Endodermal cell (in vitro differentiated cells): Measurements from ENCODE around the gene EOGT. TPM values are rescaled to one million over a fixed set of nuclear protein-coding genes. Genes with fewer than 3 reads are reported as not detected.
A peak's percentile ranks its signal among the peaks of the same experiment; 100 is the strongest.

ENCODE experiments used
- DNase-seq: peaks from one replicate; pipeline ENCODE4 v3.0.0-alpha.2; 2017
- H3K27ac ChIP-seq: 2 replicates; pipeline ENCODE4 v1.5.1; 2013; ENCODE audit warnings: mild to moderate bottlenecking, low read depth, low read length, moderate library complexity
- H3K27me3 ChIP-seq: 2 replicates; pipeline ENCODE4 v1.6.1; 2013; ENCODE audit warnings: mild to moderate bottlenecking, low read length, moderate library complexity; ENCODE audit not compliant: insufficient read depth, control insufficient read depth, poor library complexity, severe bottlenecking
- H3K36me3 ChIP-seq: 2 replicates; pipeline ENCODE4 v1.7.0; 2013; ENCODE audit warnings: mild to moderate bottlenecking, low read length, moderate library complexity; ENCODE audit not compliant: control insufficient read depth, insufficient read depth
- H3K4me1 ChIP-seq: one replicate; pipeline ENCODE4 v1.7.0; 2013; ENCODE audit warnings: low read length; ENCODE audit not compliant: control insufficient read depth, insufficient read depth
- H3K4me3 ChIP-seq: 2 replicates; pipeline ENCODE4 v1.5.1; 2013; ENCODE audit warnings: mild to moderate bottlenecking, low read length, moderate library complexity
- H3K9ac ChIP-seq: 2 replicates; pipeline ENCODE4 v1.6.1; 2013; ENCODE audit warnings: mild to moderate bottlenecking, low read length, moderate library complexity; ENCODE audit not compliant: poor library complexity, severe bottlenecking; ENCODE audit errors: extremely low read depth
- H3K9me3 ChIP-seq: 2 replicates; pipeline ENCODE4 v1.6.1; 2013; ENCODE audit warnings: mild to moderate bottlenecking, low read length, moderate library complexity; ENCODE audit not compliant: control insufficient read depth
- H3K27ac Mint-ChIP-seq: 2 replicates; pipeline ENCODE4 v1.8.0; 2020; ENCODE audit warnings: mixed read lengths
- H3K27me3 Mint-ChIP-seq: 2 replicates; pipeline ENCODE4 v1.8.0; 2021; ENCODE audit warnings: mild to moderate bottlenecking, mixed read lengths; ENCODE audit not compliant: insufficient read depth
- H3K36me3 Mint-ChIP-seq: 2 replicates; pipeline ENCODE4 v1.8.0; 2020; ENCODE audit warnings: low read depth, mixed read lengths
- H3K4me1 Mint-ChIP-seq: 2 replicates; pipeline ENCODE4 v1.8.0; 2020; ENCODE audit warnings: mixed read lengths
- H3K4me3 Mint-ChIP-seq: 2 replicates; pipeline ENCODE4 v1.8.0; 2020; ENCODE audit warnings: mild to moderate bottlenecking, moderate library complexity, mixed read lengths
- H3K9me3 Mint-ChIP-seq: 2 replicates; pipeline ENCODE4 v1.8.0; 2020; ENCODE audit warnings: mild to moderate bottlenecking, mixed read lengths
- WGBS, 2 experiments: methylation state at CpG; one replicate each; pipeline versions ENCODE4 v1.1.5 to v1.1.7; 2013; ENCODE audit warnings: missing lambda C conversion rate in 2 of 2, mixed read lengths in 1 of 2; ENCODE audit not compliant: insufficient coverage in 1 of 2, insufficient read length in 1 of 2; 5-methylcytosine and 5-hydroxymethylcytosine counted together
- total RNA-seq, 2 donors: library from RNA; stranded (reverse); fragmentation: NEBNext Ultra II Directional in 1 of 2; extraction: Animal tissue kit (Norgen Biotek cat#: 25700) in 1 of 2; gene quantifications; 2 replicates in 1 of 2; 3 replicates in 1 of 2; pipeline ENCODE4 v1.2.1, GENCODE V29; 2021
- TF ChIP-seq, protein P1 (sequence below): fragments of 200-600 bp; sonication (generic); conservative IDR thresholded peaks from 2 replicates; pipeline ENCODE4 v1.5.0; 2021; ENCODE audit warnings: antibody characterized with exemption, mild to moderate bottlenecking

The EOGT gene
- total RNA-seq, 2 donors from 2014 or later = 22.2 to 42.8 TPM

DNA sequence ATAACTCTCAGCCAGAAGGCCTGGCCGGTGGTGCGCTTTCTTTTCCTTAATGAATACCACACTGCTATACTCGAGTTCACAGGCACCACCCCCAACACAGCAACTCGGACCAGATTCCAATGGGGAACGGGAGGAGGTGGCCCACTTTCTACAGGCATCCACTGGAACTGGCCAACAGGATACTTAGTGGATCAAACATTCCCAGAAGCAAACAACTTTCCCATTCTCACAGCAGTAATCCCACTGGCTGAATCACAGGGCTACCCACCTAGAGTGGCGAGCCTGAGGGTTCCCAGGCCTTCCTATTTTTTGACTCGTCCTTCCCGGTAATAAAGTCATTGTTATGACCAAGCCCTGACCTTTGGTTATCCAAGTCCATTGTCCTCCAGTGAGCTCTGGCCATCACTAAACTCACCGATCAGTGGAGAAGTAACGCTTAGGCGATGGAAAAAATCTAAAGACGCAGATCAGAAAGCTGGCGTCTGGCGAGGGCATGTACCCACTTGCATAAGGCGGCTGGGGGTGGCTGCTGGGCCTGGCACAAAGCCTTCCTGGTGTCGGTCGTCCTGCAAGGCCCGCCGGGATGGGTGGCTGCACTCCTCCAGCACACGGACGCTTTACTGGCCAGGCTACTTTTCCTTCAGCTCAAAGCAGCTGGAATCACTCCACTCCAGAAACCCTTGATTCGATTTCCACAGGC, 1.2 kb downstream of the EOGT start:
- 54% methylated on average over 13 to 22 of the region's 22 CpGs for WGBS, 2 experiments
- TF ChIP-seq, protein P1, sequence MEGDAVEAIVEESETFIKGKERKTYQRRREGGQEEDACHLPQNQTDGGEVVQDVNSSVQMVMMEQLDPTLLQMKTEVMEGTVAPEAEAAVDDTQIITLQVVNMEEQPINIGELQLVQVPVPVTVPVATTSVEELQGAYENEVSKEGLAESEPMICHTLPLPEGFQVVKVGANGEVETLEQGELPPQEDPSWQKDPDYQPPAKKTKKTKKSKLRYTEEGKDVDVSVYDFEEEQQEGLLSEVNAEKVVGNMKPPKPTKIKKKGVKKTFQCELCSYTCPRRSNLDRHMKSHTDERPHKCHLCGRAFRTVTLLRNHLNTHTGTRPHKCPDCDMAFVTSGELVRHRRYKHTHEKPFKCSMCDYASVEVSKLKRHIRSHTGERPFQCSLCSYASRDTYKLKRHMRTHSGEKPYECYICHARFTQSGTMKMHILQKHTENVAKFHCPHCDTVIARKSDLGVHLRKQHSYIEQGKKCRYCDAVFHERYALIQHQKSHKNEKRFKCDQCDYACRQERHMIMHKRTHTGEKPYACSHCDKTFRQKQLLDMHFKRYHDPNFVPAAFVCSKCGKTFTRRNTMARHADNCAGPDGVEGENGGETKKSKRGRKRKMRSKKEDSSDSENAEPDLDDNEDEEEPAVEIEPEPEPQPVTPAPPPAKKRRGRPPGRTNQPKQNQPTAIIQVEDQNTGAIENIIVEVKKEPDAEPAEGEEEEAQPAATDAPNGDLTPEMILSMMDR = no peak
- no peaks in the 10 kb centered on the region for H3K9me3 Mint-ChIP-seq
- Histone ChIP-seq H3K9ac (no peak overlapping the region), H3K27ac (no peak overlapping the region), H3K4me3 (peak overlapping the region; percentile 79), H3K36me3 (peaks cover 12% of the 10 kb centered on the region), H3K27me3 (no peaks in the 10 kb centered on the region), H3K9me3 (no peaks in the 10 kb centered on the region), H3K4me1 (peaks cover 5% of the 10 kb centered on the region)
- no peaks in the 10 kb centered on the region for H3K27me3 Mint-ChIP-seq
- DNase-seq = peak; percentile 84
- peak overlapping the region; percentile 73 for H3K4me3 Mint-ChIP-seq
- peaks cover 15% of the 10 kb centered on the region for H3K36me3 Mint-ChIP-seq
- H3K27ac Mint-ChIP-seq = peak overlapping the region; percentile 83
- peaks cover 51% of the 10 kb centered on the region for H3K4me1 Mint-ChIP-seq

DNA sequence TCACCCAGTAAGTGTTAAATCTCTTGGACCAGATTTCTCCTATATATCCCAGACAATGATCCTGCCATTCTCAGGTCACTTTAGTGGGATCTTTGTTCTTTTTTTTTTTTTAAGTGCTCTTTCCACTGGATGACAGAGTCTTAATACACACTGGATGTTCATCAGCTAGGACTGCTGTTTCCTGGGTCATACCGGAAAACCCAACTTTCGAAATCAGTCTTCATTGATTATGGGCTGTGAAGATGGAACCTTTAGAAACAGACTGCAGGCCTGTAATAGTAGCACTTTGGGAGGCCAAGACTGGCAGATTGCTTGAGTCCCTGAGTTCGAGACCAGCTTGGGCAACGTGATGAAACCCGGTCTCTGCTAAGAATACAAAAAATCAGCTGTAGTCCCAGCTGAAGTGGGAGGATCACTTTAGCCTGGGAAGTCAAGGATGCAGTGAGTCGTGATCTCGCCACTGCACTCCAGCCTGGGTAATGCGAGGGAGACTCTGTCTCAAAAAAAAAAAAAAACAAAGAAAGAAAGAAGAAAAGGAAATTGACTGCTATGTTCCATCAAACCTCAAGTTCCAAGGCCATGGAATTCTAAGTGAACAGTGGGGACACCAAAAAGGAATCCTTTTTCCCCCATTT, 2.3 kb downstream of the EOGT start:
- no peaks in the 10 kb centered on the region for H3K27me3 ChIP-seq
- no peaks in the 10 kb centered on the region for H3K9me3 ChIP-seq
- H3K4me3 Mint-ChIP-seq = peak overlapping the region; percentile 73
- WGBS, 2 experiments = 81 to 92% methylated on average over 6 to 8 of the region's 8 CpGs
- H3K36me3 Mint-ChIP-seq = peaks cover 16% of the 10 kb centered on the region
- no peak for DNase-seq
- H3K4me1 ChIP-seq = peaks cover 11% of the 10 kb centered on the region
- no peak overlapping the region for H3K9ac ChIP-seq
- no peak overlapping the region for H3K4me3 ChIP-seq
- peak overlapping the region; percentile 17 for H3K27ac Mint-ChIP-seq
- H3K27ac ChIP-seq = no peak overlapping the region
- H3K27me3 Mint-ChIP-seq = no peaks in the 10 kb centered on the region
- H3K4me1 Mint-ChIP-seq = peaks cover 60% of the 10 kb centered on the region
- TF ChIP-seq, protein P1 = no peak
- peaks cover 20% of the 10 kb centered on the region for H3K36me3 ChIP-seq
- no peaks in the 10 kb centered on the region for H3K9me3 Mint-ChIP-seq

DNA sequence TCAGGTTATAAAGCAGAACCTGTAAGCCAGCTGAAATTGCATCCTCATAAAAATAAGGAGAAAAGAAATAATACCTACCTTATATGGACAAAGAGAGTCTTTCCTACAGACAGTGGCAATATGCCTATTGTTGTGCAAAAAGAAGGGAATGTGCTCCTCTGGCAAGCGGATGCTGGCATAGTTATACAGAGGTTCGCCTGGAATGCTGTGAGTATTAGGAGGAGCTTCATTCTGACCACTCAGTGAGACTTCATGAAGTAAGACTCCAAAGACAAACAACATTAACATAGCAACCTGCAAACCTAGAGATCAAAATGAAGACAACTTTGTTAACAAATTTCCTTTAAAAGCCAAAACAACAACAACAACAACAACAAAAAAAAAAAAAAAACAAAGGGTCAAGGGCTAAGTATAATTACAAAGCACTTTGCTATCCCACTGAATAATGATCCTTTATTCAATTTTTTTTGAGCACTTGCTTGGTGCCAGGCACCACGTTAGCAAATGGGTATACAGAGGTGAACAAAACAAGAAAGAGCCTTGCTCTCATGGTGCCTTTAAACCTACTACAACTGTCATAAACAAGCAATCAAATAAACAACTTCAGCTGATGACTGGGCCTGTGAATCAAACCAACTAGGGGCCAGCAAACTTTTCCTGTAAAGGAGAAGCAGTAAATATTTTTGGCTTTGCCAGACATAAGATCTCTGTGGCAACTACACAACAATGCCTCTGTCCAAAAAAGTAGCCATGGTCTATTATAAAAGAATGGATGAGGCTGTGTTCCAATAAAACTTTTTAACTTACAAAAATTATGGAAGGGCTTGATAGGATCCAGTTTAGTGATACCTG, 3.7 kb downstream of the EOGT start:
- Mint-ChIP-seq H3K27me3 (no peaks in the 10 kb centered on the region), H3K9me3 (no peaks in the 10 kb centered on the region), H3K36me3 (peaks cover 29% of the 10 kb centered on the region), H3K27ac (peak overlapping the region; percentile 55), H3K4me3 (no peak overlapping the region), H3K4me1 (peaks cover 61% of the 10 kb centered on the region)
- peaks cover 11% of the 10 kb centered on the region for H3K4me1 ChIP-seq
- DNase-seq = peak; percentile 85
- no peak overlapping the region for H3K4me3 ChIP-seq
- H3K27ac ChIP-seq = peak overlapping the region; percentile 1
- no peak overlapping the region for H3K9ac ChIP-seq
- no peaks in the 10 kb centered on the region for H3K9me3 ChIP-seq
- TF ChIP-seq, protein P1 = no peak
- 27% methylated on average over 3 of the region's 3 CpGs; no CpG with 5 or more reads in 1 of the 2 experiments for WGBS, 2 experiments
- peaks cover 34% of the 10 kb centered on the region for H3K36me3 ChIP-seq
- H3K27me3 ChIP-seq = no peaks in the 10 kb centered on the region
